ENCODE results near the gene ZNF189.

DNA sequence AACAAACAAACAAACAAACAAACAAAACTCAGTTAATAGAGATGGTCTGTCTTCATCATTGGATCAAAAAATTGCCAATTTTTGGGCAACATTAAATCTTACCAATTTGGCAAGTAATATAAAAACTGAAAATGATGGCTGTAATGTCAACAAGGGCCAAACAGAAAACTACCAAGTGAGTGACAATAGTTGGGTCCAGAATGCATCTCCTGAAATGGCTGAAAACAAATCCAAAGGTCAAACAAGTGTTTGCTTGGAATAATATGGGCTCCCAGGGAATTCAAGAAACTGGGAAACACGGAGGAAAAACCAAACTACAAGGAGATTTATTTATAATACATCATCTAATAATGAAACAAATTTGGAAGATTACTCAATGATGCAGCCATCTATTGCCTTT, 39.0 kb upstream of the ZNF189 start:
- TF ChIP-seq POLR2A (IDR thresholded peaks at IDR 0.05; ENCODE audit: low read depth, low read length) (no peak), POLR2AphosphoS5 (IDR thresholded peaks at IDR 0.05; ENCODE audit: low read depth, low read length) (no peak)

Measured in GM12892 (cell line).